B cell (primary cell): ENCODE data around the gene UPK3A. TPM values are rescaled to one million over a fixed set of nuclear protein-coding genes. Genes with fewer than 3 reads are reported as not detected.

Experiments used
- ATAC-seq: fragments of 200-7000 bp; cut with Tn5 transposase; one replicate; pipeline ENCODE4 v1.10.0; 2021; ENCODE audit warnings: low read depth, mild to moderate bottlenecking, moderate number of reproducible peaks, moderate library complexity
- CTCF ChIA-PET: fragments of 350-600 bp; sonication (Branson Sonifier 250); formaldehyde crosslinking; loops from one replicate; lab custom pipeline; 2021; ENCODE audit warnings: antibody characterized with exemption, inconsistent platforms; lab: Charles Lee
- POLR2A ChIA-PET: fragments of 350-600 bp; sonication (Branson Sonifier 250); formaldehyde crosslinking; loops from one replicate; lab custom pipeline; 2021; ENCODE audit warnings: antibody characterized with exemption; lab: Charles Lee
- DNase-seq: peaks from one replicate; pipeline ENCODE4 v3.0.0; 2013
- H2AFZ ChIP-seq: 2 replicates; pipeline ENCODE4 v1.6.1; 2012; ENCODE audit warnings: mild to moderate bottlenecking, low read depth, low read length; ENCODE audit not compliant: insufficient read depth, poor library complexity, severe bottlenecking
- H3K27ac ChIP-seq, 2 donors: 1 replicate in 1 of 2; 2 replicates in 1 of 2; pipeline ENCODE4 v1.5.1; 2012 to 2013; ENCODE audit warnings: low read length in 2 of 2, mild to moderate bottlenecking in 2 of 2, moderate library complexity in 1 of 2
- H3K27me3 ChIP-seq, 4 experiments: fragments of 200-600 bp in 1 of 4; sonication (generic) in 1 of 4; replicated peaks in 1 of 4; 1 replicate in 2 of 4; 2 replicates in 2 of 4; pipeline versions ENCODE4 v1.6.1 to v1.7.0; 2013 to 2016; ENCODE audit warnings: low read length in 3 of 4, mild to moderate bottlenecking in 2 of 4, mixed read lengths in 1 of 4, moderate library complexity in 1 of 4; ENCODE audit not compliant: insufficient read depth in 4 of 4, control insufficient read depth in 3 of 4; ENCODE audit errors: control extremely low read depth in 1 of 4
- H3K36me3 ChIP-seq, 2 experiments: replicated peaks in 1 of 2; 1 replicate in 1 of 2; 2 replicates in 1 of 2; pipeline versions ENCODE4 v1.6.1 to v1.7.1; 2013; ENCODE audit warnings: low read length in 1 of 2; ENCODE audit not compliant: insufficient read depth in 2 of 2, control insufficient read depth in 1 of 2; ENCODE audit errors: control extremely low read depth in 1 of 2, extremely low read depth in 1 of 2
- H3K4me1 ChIP-seq, 2 donors: fragments of 200-600 bp in 1 of 2; sonication (generic) in 1 of 2; 1 replicate in 1 of 2; 2 replicates in 1 of 2; pipeline versions ENCODE4 v1.5.1 to v1.6.1; 2013 to 2017; ENCODE audit warnings: low read length in 2 of 2; ENCODE audit not compliant: control insufficient read depth in 2 of 2, insufficient read depth in 2 of 2
- H3K4me2 ChIP-seq: replicated peaks from 2 replicates; pipeline ENCODE3; 2012; ENCODE audit warnings: mild to moderate bottlenecking, low read depth, low read length; ENCODE audit not compliant: poor library complexity, severe bottlenecking
- H3K4me3 ChIP-seq, 5 experiments: fragments of 200-600 bp in 1 of 5; sonication (generic) in 1 of 5; 1 replicate in 3 of 5; 2 replicates in 2 of 5; pipeline versions ENCODE4 v1.5.1 to v1.7.0; 2011 to 2016; ENCODE audit warnings: low read length in 4 of 5, mild to moderate bottlenecking in 4 of 5, low read depth in 2 of 5, control low read depth in 1 of 5, moderate library complexity in 1 of 5; ENCODE audit not compliant: insufficient read depth in 1 of 5; ENCODE audit errors: control extremely low read depth in 1 of 5, extremely low read depth in 1 of 5
- H3K79me2 ChIP-seq: fragments of 200-600 bp; sonication (generic); one replicate; pipeline ENCODE4 v1.6.0; 2016; ENCODE audit warnings: low read length; ENCODE audit not compliant: control insufficient read depth, insufficient read depth
- H3K9ac ChIP-seq: fragments of 200-600 bp; sonication (generic); 2 replicates; pipeline ENCODE4 v1.6.1; 2017; ENCODE audit warnings: mild to moderate bottlenecking, low read length, moderate library complexity
- H3K9me3 ChIP-seq, 3 donors: one replicate each; pipeline versions ENCODE4 v1.6.1 to v1.7.1; 2013; ENCODE audit warnings: low read length in 2 of 3; ENCODE audit not compliant: control insufficient read depth in 2 of 3, insufficient read depth in 1 of 3; ENCODE audit errors: control extremely low read depth in 1 of 3
- H4K20me1 ChIP-seq: 2 replicates; pipeline ENCODE4 v1.6.0; 2012; ENCODE audit warnings: mild to moderate bottlenecking, low read length; ENCODE audit not compliant: insufficient read depth, control insufficient read depth, poor library complexity, severe bottlenecking
- H3K27ac Mint-ChIP-seq: one replicate; pipeline ENCODE4 v1.8.0; 2021; ENCODE audit warnings: mixed read lengths
- H3K27me3 Mint-ChIP-seq: one replicate; pipeline ENCODE4 v1.8.0; 2021; ENCODE audit warnings: mixed read lengths
- H3K4me1 Mint-ChIP-seq: one replicate; pipeline ENCODE4 v1.8.0; 2021; ENCODE audit warnings: mixed read lengths
- H3K4me3 Mint-ChIP-seq: one replicate; pipeline ENCODE4 v1.8.0; 2021; ENCODE audit warnings: mixed read lengths
- H3K9me3 Mint-ChIP-seq: one replicate; pipeline ENCODE4 v1.8.0; 2022; ENCODE audit warnings: mixed read lengths; ENCODE audit not compliant: insufficient read depth
- EZH2 ChIP-seq: IDR thresholded peaks from 2 replicates; pipeline ENCODE4 v1.6.1; 2012; ENCODE audit warnings: borderline replicate concordance, low read depth, mild to moderate bottlenecking, moderate library complexity, low read length; ENCODE audit not compliant: insufficient read depth, poor library complexity, severe bottlenecking
- whole genome bisulfite sequencing: methylation state at CpG from one replicate; pipeline ENCODE4 v1.1.5; 2013; ENCODE audit warnings: missing lambda C conversion rate; ENCODE audit not compliant: insufficient coverage; 5-methylcytosine and 5-hydroxymethylcytosine counted together
- intact Hi-C: fragments of 100-400 bp; cut with micrococcal nuclease; formaldehyde crosslinking; loops from one replicate; pipeline ENCODE4 v1.10.0; 2022
- polyA plus RNA-seq: library from polyadenylated mRNA; depleted of rRNA; stranded (reverse); fragments of >200 nt; gene quantifications from 2 replicates; pipeline ENCODE4 v1.2.3, GENCODE V29; 2012
- total RNA-seq, 2 donors: library from RNA; stranded (reverse); fragments of 120-200 nt in 1 of 2; gene quantifications; 1 replicate in 1 of 2; 2 replicates in 1 of 2; pipeline versions ENCODE4 v1.2.3 to v1.2.4, GENCODE V29; 2013 to 2022
- TF ChIP-seq, protein P1 (sequence below): fragments of 200-600 bp; IDR thresholded peaks from one replicate; pipeline ENCODE4 v1.8.0; 2022; ENCODE audit warnings: antibody characterized with exemption, mild to moderate bottlenecking

UPK3A gene
- total and polyA plus RNA-seq, 2 donors (not counting 1 experiment from before 2014, with no cell fraction given): not detected

DNA sequence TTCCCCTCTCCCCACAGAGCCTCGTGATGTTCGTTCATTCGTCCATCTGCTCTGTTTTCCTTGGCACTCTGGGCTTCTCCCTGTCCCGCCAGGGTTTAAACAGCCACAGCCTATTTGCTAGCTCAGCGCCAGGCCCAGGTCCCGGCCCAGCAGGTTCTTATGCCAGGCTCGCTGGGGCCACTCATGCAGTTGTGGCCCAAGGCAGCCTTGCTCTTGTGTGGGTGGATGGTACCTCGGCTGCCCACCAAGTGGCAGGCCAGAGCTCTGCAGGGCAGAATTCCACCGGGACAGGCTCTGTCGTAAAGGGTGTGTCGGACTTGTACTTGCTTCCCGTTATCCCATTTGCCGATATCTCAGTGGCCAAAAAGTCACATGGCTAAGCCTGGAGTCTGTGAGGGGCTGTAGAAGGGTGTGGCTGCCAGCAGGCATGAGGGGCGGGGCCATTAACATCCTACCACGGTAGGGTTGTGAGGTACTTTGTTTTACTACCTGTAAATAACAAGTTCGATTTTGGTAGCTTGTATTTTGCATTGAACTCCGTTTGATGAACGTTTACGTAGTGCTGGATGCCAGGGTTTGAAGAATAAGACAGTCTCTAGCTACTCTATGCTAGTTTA is 32.9 kb downstream of the UPK3A start:
- DNase-seq (no peak), ATAC-seq (no peak)
- H3K4me1 ChIP-seq: peaks cover 25 to 28% of the 10 kb centered on the region in 2 donors
- H3K4me2 ChIP-seq: peak overlapping the region; percentile 65
- H3K9me3 ChIP-seq: no peaks in the 10 kb centered on the region
- POLR2A ChIA-PET: no interaction called here
- intact Hi-C loops: loop anchor here (1.0 to 5.0 kb wide), 5 partner anchors 7 to 154 kb away; partner anchors contain the start of genes NUP50 and UPK3A
- H3K27me3 ChIP-seq: no peaks in the 10 kb centered on the region
- H3K9me3 Mint-ChIP-seq: no peaks in the 10 kb centered on the region
- peak overlapping the region; percentile 89 to 97 for H3K27ac ChIP-seq
- H3K4me3 ChIP-seq: no peak overlapping the region
- WGBS: 89% methylated on average over 13 of the region's 19 CpGs
- CTCF ChIA-PET: interaction anchor here (0.9 kb wide), 1 partner anchor 23 kb away, joined by 3 read pairs; no protein-coding TSS in a partner anchor
- H3K79me2 ChIP-seq: peaks cover 85% of the 10 kb centered on the region
- peak overlapping the region; percentile 97 for H3K27ac Mint-ChIP-seq
- peaks cover 5% of the 10 kb centered on the region for H4K20me1 ChIP-seq
- TF ChIP-seq EZH2: no peak
- TF ChIP-seq, protein P1, sequence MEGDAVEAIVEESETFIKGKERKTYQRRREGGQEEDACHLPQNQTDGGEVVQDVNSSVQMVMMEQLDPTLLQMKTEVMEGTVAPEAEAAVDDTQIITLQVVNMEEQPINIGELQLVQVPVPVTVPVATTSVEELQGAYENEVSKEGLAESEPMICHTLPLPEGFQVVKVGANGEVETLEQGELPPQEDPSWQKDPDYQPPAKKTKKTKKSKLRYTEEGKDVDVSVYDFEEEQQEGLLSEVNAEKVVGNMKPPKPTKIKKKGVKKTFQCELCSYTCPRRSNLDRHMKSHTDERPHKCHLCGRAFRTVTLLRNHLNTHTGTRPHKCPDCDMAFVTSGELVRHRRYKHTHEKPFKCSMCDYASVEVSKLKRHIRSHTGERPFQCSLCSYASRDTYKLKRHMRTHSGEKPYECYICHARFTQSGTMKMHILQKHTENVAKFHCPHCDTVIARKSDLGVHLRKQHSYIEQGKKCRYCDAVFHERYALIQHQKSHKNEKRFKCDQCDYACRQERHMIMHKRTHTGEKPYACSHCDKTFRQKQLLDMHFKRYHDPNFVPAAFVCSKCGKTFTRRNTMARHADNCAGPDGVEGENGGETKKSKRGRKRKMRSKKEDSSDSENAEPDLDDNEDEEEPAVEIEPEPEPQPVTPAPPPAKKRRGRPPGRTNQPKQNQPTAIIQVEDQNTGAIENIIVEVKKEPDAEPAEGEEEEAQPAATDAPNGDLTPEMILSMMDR: no peak
- H2AFZ ChIP-seq: no peak overlapping the region
- peak overlapping the region; percentile 89 for H3K4me3 Mint-ChIP-seq
- H3K36me3 ChIP-seq: peaks cover 0 to 11% of the 10 kb centered on the region in 2 experiments
- H3K9ac ChIP-seq: peak overlapping the region; percentile 27
- H3K27me3 Mint-ChIP-seq: no peaks in the 10 kb centered on the region
- peaks cover 45% of the 10 kb centered on the region for H3K4me1 Mint-ChIP-seq

DNA sequence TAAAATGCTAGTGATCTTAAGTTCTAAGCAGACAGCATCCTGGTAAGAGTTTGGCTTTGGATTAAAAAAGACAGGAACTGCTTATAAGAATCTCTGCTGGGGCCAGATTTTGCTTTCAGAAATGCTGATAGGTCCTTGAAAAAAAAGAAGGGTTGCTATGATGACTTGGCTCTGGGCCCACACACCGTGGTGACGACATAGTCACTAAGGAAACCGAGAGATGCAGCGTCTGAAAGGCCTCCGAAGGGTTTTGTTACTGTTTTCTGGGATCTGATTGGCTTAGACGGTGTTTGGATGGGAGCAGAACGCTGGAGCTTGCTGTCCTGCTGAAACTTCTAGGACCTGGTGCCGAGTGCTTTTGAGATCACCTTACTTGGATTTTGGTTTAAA is 33.4 kb downstream of the UPK3A start:
- H4K20me1 ChIP-seq: peaks cover 5% of the 10 kb centered on the region
- POLR2A ChIA-PET: no interaction called here

More for the DNA sequence above, 33.4 kb downstream of the UPK3A start:
- peak overlapping the region; percentile 97 for H3K27ac Mint-ChIP-seq
- Histone ChIP-seq H3K4me3 (peak overlapping the region in 4 of 5 experiments; percentile 9 to 17 (median 16)), H3K79me2 (peaks cover 81% of the 10 kb centered on the region), H3K9me3 (no peaks in the 10 kb centered on the region), H3K36me3 (peaks cover 0 to 16% of the 10 kb centered on the region in 2 experiments), H3K27ac (peak overlapping the region; percentile 89 to 97), H3K9ac (peak overlapping the region; percentile 65), H2AFZ (peak overlapping the region; percentile 80), H3K4me2 (peak overlapping the region; percentile 65), H3K27me3 (no peaks in the 10 kb centered on the region), H3K4me1 (peaks cover 25 to 28% of the 10 kb centered on the region in 2 donors)
- CTCF ChIA-PET: interaction anchor here (0.9 kb wide), 1 partner anchor 23 kb away, joined by 3 read pairs; no protein-coding TSS in a partner anchor
- H3K9me3 Mint-ChIP-seq: no peaks in the 10 kb centered on the region
- intact Hi-C loops: loop anchor here (1.0 to 5.0 kb wide), 5 partner anchors 8 to 155 kb away; partner anchors contain the start of genes NUP50 and UPK3A
- TF ChIP-seq, protein P1: no peak
- no peak for TF ChIP-seq EZH2
- H3K4me3 Mint-ChIP-seq: peak overlapping the region; percentile 89
- peak; percentile 89 for DNase-seq
- no peaks in the 10 kb centered on the region for H3K27me3 Mint-ChIP-seq
- peaks cover 44% of the 10 kb centered on the region for H3K4me1 Mint-ChIP-seq
- WGBS: 12% methylated on average over 8 of the region's 8 CpGs
- ATAC-seq: peak; percentile 88
